HEK293 (cell line): ENCODE results near the gene LRCH4.

Experiments used
- GLI2 ChIP-seq: fragments of 450-650 bp; formaldehyde crosslinking; IDR thresholded peaks from 2 replicates; pipeline ENCODE4; 2017; ENCODE audit warnings: missing biosample characterization, missing genetic modification characterization, low read depth, borderline replicate concordance
- HOXC10 ChIP-seq: sonication (generic); formaldehyde crosslinking; IDR thresholded peaks from 2 replicates; pipeline ENCODE4 v1.8.1; 2023; ENCODE audit warnings: mild to moderate bottlenecking, missing genetic modification reagents
- IKZF3 ChIP-seq: fragments of 450-650 bp; IDR thresholded peaks from 2 replicates; pipeline ENCODE4 v1.5.0; 2018; ENCODE audit warnings: missing biosample characterization, mild to moderate bottlenecking, missing genetic modification characterization, moderate library complexity
- SP3 ChIP-seq: fragments of 450-650 bp; formaldehyde crosslinking; IDR thresholded peaks from 2 replicates; pipeline ENCODE4 v1.5.1; 2016; ENCODE audit warnings: missing biosample characterization, missing genetic modification characterization
- ZBTB20 ChIP-seq: fragments of 450-650 bp; formaldehyde crosslinking; IDR thresholded peaks from 2 replicates; pipeline ENCODE4 v1.5.1; 2016; ENCODE audit warnings: missing biosample characterization, missing genetic modification characterization
- ZFP41 ChIP-seq: fragments of 450-650 bp; formaldehyde crosslinking; IDR thresholded peaks from 2 replicates; pipeline ENCODE4 v1.5.1; 2016; ENCODE audit warnings: missing biosample characterization, missing genetic modification characterization, borderline replicate concordance
- ZNF146 ChIP-seq: fragments of 450-650 bp; formaldehyde crosslinking; IDR thresholded peaks from 2 replicates; pipeline ENCODE4 v1.5.1; 2016; ENCODE audit warnings: missing biosample characterization, missing genetic modification characterization
- ZNF311 ChIP-seq: fragments of 450-650 bp; formaldehyde crosslinking; IDR thresholded peaks from 2 replicates; pipeline ENCODE4 v1.5.1; 2017; ENCODE audit warnings: missing biosample characterization, missing genetic modification characterization, borderline replicate concordance
- ZNF404 ChIP-seq: fragments of 450-650 bp; formaldehyde crosslinking; IDR thresholded peaks from 2 replicates; pipeline ENCODE4 v1.5.1; 2017; ENCODE audit warnings: missing biosample characterization, missing genetic modification characterization
- ZNF433 ChIP-seq: fragments of 450-650 bp; formaldehyde crosslinking; IDR thresholded peaks from 2 replicates; pipeline ENCODE4 v1.5.1; 2016; ENCODE audit warnings: missing biosample characterization, missing genetic modification characterization, low read depth
- ZNF48 ChIP-seq: fragments of 450-650 bp; formaldehyde crosslinking; IDR thresholded peaks from 2 replicates; pipeline ENCODE4 v1.5.1; 2016; ENCODE audit warnings: missing biosample characterization, missing genetic modification characterization
- ZNF596 ChIP-seq: fragments of 450-650 bp; IDR thresholded peaks from 2 replicates; pipeline ENCODE4 v1.5.0; 2018; ENCODE audit warnings: missing biosample characterization, mild to moderate bottlenecking, missing genetic modification characterization, moderate library complexity
- ZNF76 ChIP-seq: fragments of 450-650 bp; formaldehyde crosslinking; IDR thresholded peaks from 2 replicates; pipeline ENCODE4; 2016; ENCODE audit warnings: low read depth, missing biosample characterization, missing genetic modification characterization, borderline replicate concordance
- ZNF776 ChIP-seq: fragments of 450-650 bp; formaldehyde crosslinking; IDR thresholded peaks from 2 replicates; pipeline ENCODE4 v1.5.0; 2017; ENCODE audit warnings: missing biosample characterization, missing genetic modification characterization, borderline replicate concordance
- ZNF777 ChIP-seq: fragments of 450-650 bp; formaldehyde crosslinking; IDR thresholded peaks from 2 replicates; pipeline ENCODE4 v1.5.1; 2017; ENCODE audit warnings: missing biosample characterization, missing genetic modification characterization, borderline replicate concordance
- ZSCAN16 ChIP-seq: fragments of 450-650 bp; formaldehyde crosslinking; IDR thresholded peaks from 2 replicates; pipeline ENCODE4 v1.5.1; 2016; ENCODE audit warnings: missing biosample characterization, missing genetic modification characterization
- ZXDB ChIP-seq: fragments of 450-650 bp; formaldehyde crosslinking; IDR thresholded peaks from 2 replicates; pipeline ENCODE4 v1.5.1; 2016; ENCODE audit warnings: missing biosample characterization, missing genetic modification characterization
- TF ChIP-seq, protein P1 (sequence below): sonication (generic); formaldehyde crosslinking; IDR thresholded peaks from 2 replicates; pipeline ENCODE4 v1.8.1; 2022; ENCODE audit warnings: mild to moderate bottlenecking, moderate library complexity, missing genetic modification reagents
- TF ChIP-seq, protein P2 (sequence below): fragments of 450-650 bp; formaldehyde crosslinking; conservative IDR thresholded peaks from 2 replicates; pipeline ENCODE4 v1.5.1; 2016; ENCODE audit warnings: low read depth, missing biosample characterization, missing genetic modification characterization
- TF ChIP-seq, protein P3 (sequence below): fragments of 450-650 bp; formaldehyde crosslinking; optimal IDR thresholded peaks from 2 replicates; pipeline ENCODE3; 2016; ENCODE audit warnings: missing biosample characterization, mild to moderate bottlenecking, missing genetic modification characterization
- TF ChIP-seq, protein P4 (sequence below): fragments of 450-650 bp; formaldehyde crosslinking; IDR thresholded peaks from 2 replicates; pipeline ENCODE4 v1.5.1; 2016; ENCODE audit warnings: missing biosample characterization, missing genetic modification characterization
- TF ChIP-seq, protein P5 (sequence below): fragments of 450-650 bp; formaldehyde crosslinking; IDR thresholded peaks from 2 replicates; pipeline ENCODE4 v1.5.1; 2017; ENCODE audit warnings: missing biosample characterization, mild to moderate bottlenecking, missing genetic modification characterization, moderate library complexity
- TF ChIP-seq, protein P6 (sequence below): fragments of 450-650 bp; formaldehyde crosslinking; IDR thresholded peaks from 2 replicates; pipeline ENCODE4 v1.5.1; 2016; ENCODE audit warnings: missing biosample characterization, missing genetic modification characterization, borderline replicate concordance

The LRCH4 gene

DNA sequence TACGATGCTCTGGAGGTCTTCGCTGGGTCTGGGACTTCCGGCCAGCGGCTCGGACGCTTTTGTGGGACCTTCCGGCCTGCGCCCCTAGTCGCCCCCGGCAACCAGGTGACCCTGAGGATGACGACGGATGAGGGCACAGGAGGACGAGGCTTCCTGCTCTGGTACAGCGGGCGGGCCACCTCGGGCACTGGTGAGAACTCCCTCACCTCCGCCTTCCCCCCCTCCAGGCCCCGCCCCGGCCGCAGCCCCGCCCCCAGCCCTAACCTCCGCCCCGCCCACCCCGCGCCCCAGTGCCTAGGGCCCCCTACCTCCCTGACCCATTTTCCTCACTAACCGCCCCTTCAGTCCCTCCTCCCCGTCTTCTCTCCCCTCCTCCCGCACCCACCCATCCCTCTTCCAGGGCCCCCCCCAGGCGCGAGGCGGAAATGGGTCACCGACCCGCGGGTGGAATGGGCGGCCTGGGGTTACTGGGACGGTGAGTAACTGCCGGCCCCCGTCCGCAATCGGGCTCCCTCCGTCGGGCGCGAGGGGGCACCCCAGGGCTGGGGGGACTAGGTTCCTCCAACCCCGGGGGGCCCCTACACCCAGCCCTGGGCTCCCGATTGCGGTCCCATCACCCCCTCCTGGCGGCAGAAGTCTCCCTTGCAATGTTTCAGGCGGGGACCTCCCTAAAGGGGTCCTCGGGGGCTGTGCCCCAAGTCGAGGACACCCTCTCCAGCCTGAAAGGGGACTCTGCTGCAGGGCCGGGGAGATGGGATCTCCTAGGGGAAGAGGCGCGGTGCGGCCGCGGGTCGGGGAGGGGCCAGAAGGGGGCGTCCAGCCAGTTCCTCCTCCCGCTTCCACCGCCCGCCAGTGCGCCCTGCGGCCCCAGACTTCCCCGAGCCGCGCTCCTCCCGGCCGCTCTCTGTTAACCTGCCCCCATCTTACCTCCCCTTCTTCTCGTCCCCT is 18.4 kb upstream of the LRCH4 start (continued):
- no peak for TF ChIP-seq ZNF48
- TF ChIP-seq, protein P1, sequence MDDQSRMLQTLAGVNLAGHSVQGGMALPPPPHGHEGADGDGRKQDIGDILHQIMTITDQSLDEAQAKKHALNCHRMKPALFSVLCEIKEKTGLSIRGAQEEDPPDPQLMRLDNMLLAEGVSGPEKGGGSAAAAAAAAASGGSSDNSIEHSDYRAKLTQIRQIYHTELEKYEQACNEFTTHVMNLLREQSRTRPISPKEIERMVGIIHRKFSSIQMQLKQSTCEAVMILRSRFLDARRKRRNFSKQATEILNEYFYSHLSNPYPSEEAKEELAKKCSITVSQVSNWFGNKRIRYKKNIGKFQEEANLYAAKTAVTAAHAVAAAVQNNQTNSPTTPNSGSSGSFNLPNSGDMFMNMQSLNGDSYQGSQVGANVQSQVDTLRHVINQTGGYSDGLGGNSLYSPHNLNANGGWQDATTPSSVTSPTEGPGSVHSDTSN (CRISPR knock-in tag) = no peak
- TF ChIP-seq, protein P2, sequence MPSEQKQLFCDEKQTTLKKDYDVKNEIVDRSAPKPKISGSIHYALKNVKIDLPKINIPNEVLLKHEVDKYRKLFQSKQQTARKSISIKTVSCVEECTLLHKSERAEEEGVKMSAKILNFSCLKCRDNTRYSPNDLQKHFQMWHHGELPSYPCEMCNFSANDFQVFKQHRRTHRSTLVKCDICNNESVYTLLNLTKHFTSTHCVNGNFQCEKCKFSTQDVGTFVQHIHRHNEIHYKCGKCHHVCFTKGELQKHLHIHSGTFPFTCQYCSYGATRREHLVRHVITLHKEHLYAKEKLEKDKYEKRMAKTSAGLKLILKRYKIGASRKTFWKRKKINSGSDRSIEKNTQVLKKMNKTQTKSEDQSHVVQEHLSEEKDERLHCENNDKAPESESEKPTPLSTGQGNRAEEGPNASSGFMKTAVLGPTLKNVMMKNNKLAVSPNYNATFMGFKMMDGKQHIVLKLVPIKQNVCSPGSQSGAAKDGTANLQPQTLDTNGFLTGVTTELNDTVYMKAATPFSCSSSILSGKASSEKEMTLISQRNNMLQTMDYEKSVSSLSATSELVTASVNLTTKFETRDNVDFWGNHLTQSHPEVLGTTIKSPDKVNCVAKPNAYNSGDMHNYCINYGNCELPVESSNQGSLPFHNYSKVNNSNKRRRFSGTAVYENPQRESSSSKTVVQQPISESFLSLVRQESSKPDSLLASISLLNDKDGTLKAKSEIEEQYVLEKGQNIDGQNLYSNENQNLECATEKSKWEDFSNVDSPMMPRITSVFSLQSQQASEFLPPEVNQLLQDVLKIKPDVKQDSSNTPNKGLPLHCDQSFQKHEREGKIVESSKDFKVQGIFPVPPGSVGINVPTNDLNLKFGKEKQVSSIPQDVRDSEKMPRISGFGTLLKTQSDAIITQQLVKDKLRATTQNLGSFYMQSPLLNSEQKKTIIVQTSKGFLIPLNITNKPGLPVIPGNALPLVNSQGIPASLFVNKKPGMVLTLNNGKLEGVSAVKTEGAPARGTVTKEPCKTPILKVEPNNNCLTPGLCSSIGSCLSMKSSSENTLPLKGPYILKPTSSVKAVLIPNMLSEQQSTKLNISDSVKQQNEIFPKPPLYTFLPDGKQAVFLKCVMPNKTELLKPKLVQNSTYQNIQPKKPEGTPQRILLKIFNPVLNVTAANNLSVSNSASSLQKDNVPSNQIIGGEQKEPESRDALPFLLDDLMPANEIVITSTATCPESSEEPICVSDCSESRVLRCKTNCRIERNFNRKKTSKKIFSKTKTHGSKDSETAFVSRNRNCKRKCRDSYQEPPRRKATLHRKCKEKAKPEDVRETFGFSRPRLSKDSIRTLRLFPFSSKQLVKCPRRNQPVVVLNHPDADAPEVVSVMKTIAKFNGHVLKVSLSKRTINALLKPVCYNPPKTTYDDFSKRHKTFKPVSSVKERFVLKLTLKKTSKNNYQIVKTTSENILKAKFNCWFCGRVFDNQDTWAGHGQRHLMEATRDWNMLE = no peak
- TF ChIP-seq ZNF311 (tag by site-specific recombination) = no peak
- TF ChIP-seq, protein P3, sequence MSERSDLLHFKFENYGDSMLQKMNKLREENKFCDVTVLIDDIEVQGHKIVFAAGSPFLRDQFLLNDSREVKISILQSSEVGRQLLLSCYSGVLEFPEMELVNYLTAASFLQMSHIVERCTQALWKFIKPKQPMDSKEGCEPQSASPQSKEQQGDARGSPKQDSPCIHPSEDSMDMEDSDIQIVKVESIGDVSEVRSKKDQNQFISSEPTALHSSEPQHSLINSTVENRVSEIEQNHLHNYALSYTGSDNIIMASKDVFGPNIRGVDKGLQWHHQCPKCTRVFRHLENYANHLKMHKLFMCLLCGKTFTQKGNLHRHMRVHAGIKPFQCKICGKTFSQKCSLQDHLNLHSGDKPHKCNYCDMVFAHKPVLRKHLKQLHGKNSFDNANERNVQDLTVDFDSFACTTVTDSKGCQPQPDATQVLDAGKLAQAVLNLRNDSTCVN (tag by site-specific recombination) = peak; percentile 37
- TF ChIP-seq ZFP41 (tag by site-specific recombination) = no peak
- TF ChIP-seq, protein P4, sequence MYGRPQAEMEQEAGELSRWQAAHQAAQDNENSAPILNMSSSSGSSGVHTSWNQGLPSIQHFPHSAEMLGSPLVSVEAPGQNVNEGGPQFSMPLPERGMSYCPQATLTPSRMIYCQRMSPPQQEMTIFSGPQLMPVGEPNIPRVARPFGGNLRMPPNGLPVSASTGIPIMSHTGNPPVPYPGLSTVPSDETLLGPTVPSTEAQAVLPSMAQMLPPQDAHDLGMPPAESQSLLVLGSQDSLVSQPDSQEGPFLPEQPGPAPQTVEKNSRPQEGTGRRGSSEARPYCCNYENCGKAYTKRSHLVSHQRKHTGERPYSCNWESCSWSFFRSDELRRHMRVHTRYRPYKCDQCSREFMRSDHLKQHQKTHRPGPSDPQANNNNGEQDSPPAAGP = peak; percentile 81
- no peak for TF ChIP-seq HOXC10
- no peak for TF ChIP-seq ZNF776 (tag by site-specific recombination)
- TF ChIP-seq ZNF146 (tag by site-specific recombination) = no peak
- TF ChIP-seq, protein P5, sequence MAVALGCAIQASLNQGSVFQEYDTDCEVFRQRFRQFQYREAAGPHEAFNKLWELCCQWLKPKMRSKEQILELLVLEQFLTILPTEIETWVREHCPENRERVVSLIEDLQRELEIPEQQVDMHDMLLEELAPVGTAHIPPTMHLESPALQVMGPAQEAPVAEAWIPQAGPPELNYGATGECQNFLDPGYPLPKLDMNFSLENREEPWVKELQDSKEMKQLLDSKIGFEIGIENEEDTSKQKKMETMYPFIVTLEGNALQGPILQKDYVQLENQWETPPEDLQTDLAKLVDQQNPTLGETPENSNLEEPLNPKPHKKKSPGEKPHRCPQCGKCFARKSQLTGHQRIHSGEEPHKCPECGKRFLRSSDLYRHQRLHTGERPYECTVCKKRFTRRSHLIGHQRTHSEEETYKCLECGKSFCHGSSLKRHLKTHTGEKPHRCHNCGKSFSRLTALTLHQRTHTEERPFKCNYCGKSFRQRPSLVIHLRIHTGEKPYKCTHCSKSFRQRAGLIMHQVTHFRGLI (tag by site-specific recombination) = no peak
- TF ChIP-seq ZSCAN16 = no peak
- peak; percentile 83 for TF ChIP-seq ZBTB20
- TF ChIP-seq IKZF3 = no peak
- no peak for TF ChIP-seq ZNF777 (tag by site-specific recombination)
- peak; percentile 59; the same call in 1 of the 2 replicates for TF ChIP-seq ZNF76
- TF ChIP-seq, protein P6, sequence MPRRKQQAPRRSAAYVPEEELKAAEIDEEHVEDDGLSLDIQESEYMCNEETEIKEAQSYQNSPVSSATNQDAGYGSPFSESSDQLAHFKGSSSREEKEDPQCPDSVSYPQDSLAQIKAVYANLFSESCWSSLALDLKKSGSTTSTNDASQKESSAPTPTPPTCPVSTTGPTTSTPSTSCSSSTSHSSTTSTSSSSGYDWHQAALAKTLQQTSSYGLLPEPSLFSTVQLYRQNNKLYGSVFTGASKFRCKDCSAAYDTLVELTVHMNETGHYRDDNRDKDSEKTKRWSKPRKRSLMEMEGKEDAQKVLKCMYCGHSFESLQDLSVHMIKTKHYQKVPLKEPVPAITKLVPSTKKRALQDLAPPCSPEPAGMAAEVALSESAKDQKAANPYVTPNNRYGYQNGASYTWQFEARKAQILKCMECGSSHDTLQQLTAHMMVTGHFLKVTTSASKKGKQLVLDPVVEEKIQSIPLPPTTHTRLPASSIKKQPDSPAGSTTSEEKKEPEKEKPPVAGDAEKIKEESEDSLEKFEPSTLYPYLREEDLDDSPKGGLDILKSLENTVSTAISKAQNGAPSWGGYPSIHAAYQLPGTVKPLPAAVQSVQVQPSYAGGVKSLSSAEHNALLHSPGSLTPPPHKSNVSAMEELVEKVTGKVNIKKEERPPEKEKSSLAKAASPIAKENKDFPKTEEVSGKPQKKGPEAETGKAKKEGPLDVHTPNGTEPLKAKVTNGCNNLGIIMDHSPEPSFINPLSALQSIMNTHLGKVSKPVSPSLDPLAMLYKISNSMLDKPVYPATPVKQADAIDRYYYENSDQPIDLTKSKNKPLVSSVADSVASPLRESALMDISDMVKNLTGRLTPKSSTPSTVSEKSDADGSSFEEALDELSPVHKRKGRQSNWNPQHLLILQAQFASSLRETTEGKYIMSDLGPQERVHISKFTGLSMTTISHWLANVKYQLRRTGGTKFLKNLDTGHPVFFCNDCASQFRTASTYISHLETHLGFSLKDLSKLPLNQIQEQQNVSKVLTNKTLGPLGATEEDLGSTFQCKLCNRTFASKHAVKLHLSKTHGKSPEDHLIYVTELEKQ (tag by site-specific recombination) = no peak
- TF ChIP-seq ZXDB (tag by site-specific recombination) = 0 out of 2 replicates have a peak, but pooled peaks have one; percentile 37
- no peak for TF ChIP-seq GLI2
- TF ChIP-seq SP3 (tag by site-specific recombination) = peak; percentile 74
- no peak for TF ChIP-seq ZNF404 (tag by site-specific recombination)
- TF ChIP-seq ZNF596 (tag by site-specific recombination) = no peak
- TF ChIP-seq ZNF433 (tag by site-specific recombination) = no peak
